ENCODE measurements around the gene KCNAB1.

- TF ChIP-seq YY1 (IDR thresholded peaks at IDR 0.05; ENCODE audit: insufficient read depth, insufficient read length) (no peak), ZNF274 (IDR thresholded peaks at IDR 0.05; ENCODE audit: low read depth, low read length) (no peak), SUZ12 (IDR thresholded peaks at IDR 0.05; ENCODE audit: extremely low read depth, insufficient read depth, insufficient read length) (no peak)
Observed at GRCh38 chr3:156158656-156159295, 38.4 kb downstream of the KCNAB1 start.

Measured in NT2/D1 (cell line).